ENCODE data around the gene UBIAD1.
"Not testable (repeated sequence)": the region's sequence is repeated elsewhere in the genome, so short reads cannot be mapped to it uniquely, and the experiment has no call there.

The UBIAD1 gene

GRCh38 chr1:11253226-11253625 is 19.8 kb upstream of the UBIAD1 start:
- Histone ChIP-seq H3K36me3 (ENCODE audit: control insufficient read depth in 2 of 2, insufficient read depth in 2 of 2, low read length in 2 of 2) (peaks cover 46 to 56% of the 10 kb centered on the region in 2 donors), H3K27ac (ENCODE audit: low read length) (no peak overlapping the region), H3K27me3 (ENCODE audit: control insufficient read depth in 1 of 2, insufficient read depth in 2 of 2, low read length in 2 of 2) (no peaks in the 10 kb centered on the region), H3K9me3 (ENCODE audit: control insufficient read depth in 2 of 2, low read length in 2 of 2) (no peaks in the 10 kb centered on the region), H3K4me3 (ENCODE audit: low read length in 2 of 2) (no peak overlapping the region), H3K4me1 (ENCODE audit: control insufficient read depth, insufficient read depth, low read length) (no peaks in the 10 kb centered on the region), H3K9ac (ENCODE audit: low read length in 2 of 2) (no peak overlapping the region)

- Histone ChIP-seq H3K27ac (ENCODE audit: low read length) (no peak overlapping the region), H3K9ac (ENCODE audit: low read length in 2 of 2) (no peak overlapping the region), H3K4me3 (ENCODE audit: low read length in 2 of 2) (no peak overlapping the region), H3K9me3 (ENCODE audit: control insufficient read depth in 2 of 2, low read length in 2 of 2) (no peaks in the 10 kb centered on the region), H3K27me3 (ENCODE audit: control insufficient read depth in 1 of 2, insufficient read depth in 2 of 2, low read length in 2 of 2) (no peaks in the 10 kb centered on the region), H3K36me3 (ENCODE audit: control insufficient read depth in 2 of 2, insufficient read depth in 2 of 2, low read length in 2 of 2) (peaks cover 56 to 57% of the 10 kb centered on the region in 2 donors), H3K4me1 (ENCODE audit: control insufficient read depth, insufficient read depth, low read length) (peaks cover 1% of the 10 kb centered on the region)
Observed at GRCh38 chr1:11256299-11256698, 16.7 kb upstream of the UBIAD1 start.

- Histone ChIP-seq H3K4me3 (ENCODE audit: low read length in 2 of 2) (peak within 1 kb of the TSS; percentile 82 to 94), H3K36me3 (ENCODE audit: control insufficient read depth in 2 of 2, insufficient read depth in 2 of 2, low read length in 2 of 2) (peaks cover 15 to 16% of the 10 kb centered on the region in 2 donors), H3K9ac (ENCODE audit: low read length in 2 of 2) (peak within 1 kb of the TSS; percentile 91), H3K27ac (ENCODE audit: low read length) (peak within 1 kb of the TSS; percentile 77), H3K4me1 (ENCODE audit: control insufficient read depth, insufficient read depth, low read length) (peaks cover 8% of the 10 kb centered on the region), H3K9me3 (ENCODE audit: control insufficient read depth in 2 of 2, low read length in 2 of 2) (no peaks in the 10 kb centered on the region), H3K27me3 (ENCODE audit: control insufficient read depth in 1 of 2, insufficient read depth in 2 of 2, low read length in 2 of 2) (no peaks in the 10 kb centered on the region)
Observed at GRCh38 chr1:11262171-11263049, 10.6 kb upstream of the UBIAD1 start, which contains the start of gene MTOR. Gene MTOR, minus strand, starts transcription at chr1:11262551. Its CDS starts 3,142 bp downstream, at chr1:11259409.

GRCh38 chr1:11266268-11267074 is 6.5 kb upstream of the UBIAD1 start:
- H3K9me3 ChIP-seq (ENCODE audit: control insufficient read depth in 2 of 2, low read length in 2 of 2), result no peaks in the 10 kb centered on the region
- H3K27ac ChIP-seq (ENCODE audit: low read length), result no peak overlapping the region

GRCh38 chr1:11267350-11268337 is 5.4 kb upstream of the UBIAD1 start:
- not testable (repeated sequence) for H3K4me3 ChIP-seq (ENCODE audit: low read length in 2 of 2); H3K36me3 ChIP-seq (ENCODE audit: control insufficient read depth in 2 of 2, insufficient read depth in 2 of 2, low read length in 2 of 2); H3K9me3 ChIP-seq (ENCODE audit: control insufficient read depth in 2 of 2, low read length in 2 of 2); H3K4me1 ChIP-seq (ENCODE audit: control insufficient read depth, insufficient read depth, low read length); H3K9ac ChIP-seq (ENCODE audit: low read length in 2 of 2); H3K27me3 ChIP-seq (ENCODE audit: control insufficient read depth in 1 of 2, insufficient read depth in 2 of 2, low read length in 2 of 2); H3K27ac ChIP-seq (ENCODE audit: low read length)

More at GRCh38 chr1:11266268-11267074, 6.5 kb upstream of the UBIAD1 start:
- Histone ChIP-seq H3K9ac (ENCODE audit: low read length in 2 of 2) (no peak overlapping the region), H3K4me3 (ENCODE audit: low read length in 2 of 2) (no peak overlapping the region), H3K36me3 (ENCODE audit: control insufficient read depth in 2 of 2, insufficient read depth in 2 of 2, low read length in 2 of 2) (no peaks in the 10 kb centered on the region), H3K4me1 (ENCODE audit: control insufficient read depth, insufficient read depth, low read length) (peaks cover 5% of the 10 kb centered on the region), H3K27me3 (ENCODE audit: control insufficient read depth in 1 of 2, insufficient read depth in 2 of 2, low read length in 2 of 2) (no peaks in the 10 kb centered on the region)

- H3K27me3 ChIP-seq (ENCODE audit: control insufficient read depth in 1 of 2, insufficient read depth in 2 of 2, low read length in 2 of 2), result no peaks in the 10 kb centered on the region
- no peaks in the 10 kb centered on the region for H3K36me3 ChIP-seq (ENCODE audit: control insufficient read depth in 2 of 2, insufficient read depth in 2 of 2, low read length in 2 of 2)
- H3K27ac ChIP-seq (ENCODE audit: low read length), result no peak overlapping the region
- peaks cover 24% of the 10 kb centered on the region for H3K4me1 ChIP-seq (ENCODE audit: control insufficient read depth, insufficient read depth, low read length)
- H3K9ac ChIP-seq (ENCODE audit: low read length in 2 of 2), result no peak overlapping the region
- no peaks in the 10 kb centered on the region for H3K9me3 ChIP-seq (ENCODE audit: control insufficient read depth in 2 of 2, low read length in 2 of 2)
- H3K4me3 ChIP-seq (ENCODE audit: low read length in 2 of 2), result peak overlapping the region; percentile 66 to 71
Observed at GRCh38 chr1:11272544-11272831, 510 bp upstream of the UBIAD1 start.

- Histone ChIP-seq H3K27me3 (ENCODE audit: control insufficient read depth in 1 of 2, insufficient read depth in 2 of 2, low read length in 2 of 2) (no peaks in the 10 kb centered on the region), H3K36me3 (ENCODE audit: control insufficient read depth in 2 of 2, insufficient read depth in 2 of 2, low read length in 2 of 2) (peaks cover 0 to 2% of the 10 kb centered on the region in 2 donors), H3K4me1 (ENCODE audit: control insufficient read depth, insufficient read depth, low read length) (peaks cover 24% of the 10 kb centered on the region), H3K4me3 (ENCODE audit: low read length in 2 of 2) (peak overlapping the region; percentile 94 to 97), H3K9ac (ENCODE audit: low read length in 2 of 2) (peak overlapping the region; percentile 89 to 94), H3K9me3 (ENCODE audit: control insufficient read depth in 2 of 2, low read length in 2 of 2) (no peaks in the 10 kb centered on the region), H3K27ac (ENCODE audit: low read length) (peak overlapping the region; percentile 76)
Observed at GRCh38 chr1:11273595-11274234, 717 bp downstream of the UBIAD1 start.

- H3K36me3 ChIP-seq (ENCODE audit: control insufficient read depth in 2 of 2, insufficient read depth in 2 of 2, low read length in 2 of 2), result peaks cover 5% of the 10 kb centered on the region in 2 donors
- H3K4me3 ChIP-seq (ENCODE audit: low read length in 2 of 2), result no peak overlapping the region
- no peak overlapping the region for H3K27ac ChIP-seq (ENCODE audit: low read length)
- H3K9me3 ChIP-seq (ENCODE audit: control insufficient read depth in 2 of 2, low read length in 2 of 2), result no peaks in the 10 kb centered on the region
- peaks cover 25% of the 10 kb centered on the region for H3K4me1 ChIP-seq (ENCODE audit: control insufficient read depth, insufficient read depth, low read length)
- H3K27me3 ChIP-seq (ENCODE audit: control insufficient read depth in 1 of 2, insufficient read depth in 2 of 2, low read length in 2 of 2), result no peaks in the 10 kb centered on the region
- H3K9ac ChIP-seq (ENCODE audit: low read length in 2 of 2), result no peak overlapping the region
Observed at GRCh38 chr1:11279152-11279551, 6.2 kb downstream of the UBIAD1 start.

GRCh38 chr1:11279630-11280029 is 6.6 kb downstream of the UBIAD1 start:
- H3K36me3 ChIP-seq (ENCODE audit: control insufficient read depth in 2 of 2, insufficient read depth in 2 of 2, low read length in 2 of 2), result peaks cover 5% of the 10 kb centered on the region in 2 donors
- no peaks in the 10 kb centered on the region for H3K9me3 ChIP-seq (ENCODE audit: control insufficient read depth in 2 of 2, low read length in 2 of 2)
- peaks cover 21% of the 10 kb centered on the region for H3K4me1 ChIP-seq (ENCODE audit: control insufficient read depth, insufficient read depth, low read length)
- H3K27ac ChIP-seq (ENCODE audit: low read length), result no peak overlapping the region
- no peak overlapping the region for H3K9ac ChIP-seq (ENCODE audit: low read length in 2 of 2)
- H3K4me3 ChIP-seq (ENCODE audit: low read length in 2 of 2), result no peak overlapping the region
- H3K27me3 ChIP-seq (ENCODE audit: control insufficient read depth in 1 of 2, insufficient read depth in 2 of 2, low read length in 2 of 2), result no peaks in the 10 kb centered on the region

All from stomach smooth muscle (tissue), 2 donors.